NCI-H2227 treated with DMSO at 0.1 percent for 48 hours (cell line): ENCODE data around the gene HSD17B4.
"Not testable (repeated sequence)": the region's sequence is repeated elsewhere in the genome, so short reads cannot be mapped to it uniquely, and the experiment has no call there.

Experiments used
- DNase-seq: peaks from one replicate; lab custom pipeline; 2025; lab: John Stamatoyannopoulos, UW

HSD17B4 gene

GRCh38 chr5:119483155-119483554 lies 30.9 kb downstream of the HSD17B4 start:
- DNase-seq, result no peak

- no peak for DNase-seq
Measured at GRCh38 chr5:119484884-119485283, 32.6 kb downstream of the HSD17B4 start.

GRCh38 chr5:119501671-119502179 lies 49.4 kb downstream of the HSD17B4 start:
- DNase-seq, result no peak

- not testable (repeated sequence) for DNase-seq
Measured at GRCh38 chr5:119503939-119504338, 51.6 kb downstream of the HSD17B4 start.

GRCh38 chr5:119512277-119512676 lies 60.0 kb downstream of the HSD17B4 start:
- no peak for DNase-seq

- DNase-seq, result no peak
Measured at GRCh38 chr5:119515192-119515591, 62.9 kb downstream of the HSD17B4 start.

GRCh38 chr5:119517115-119517514 lies 64.8 kb downstream of the HSD17B4 start:
- DNase-seq, result not testable (repeated sequence)

- no peak for DNase-seq
Measured at GRCh38 chr5:119521232-119521631, 68.9 kb downstream of the HSD17B4 start.

GRCh38 chr5:119522841-119523240 lies 70.5 kb downstream of the HSD17B4 start:
- DNase-seq, result no peak

GRCh38 chr5:119524485-119524884 lies 72.2 kb downstream of the HSD17B4 start:
- DNase-seq, result no peak

- DNase-seq, result no peak
Measured at GRCh38 chr5:119527351-119527750, 75.1 kb downstream of the HSD17B4 start.

GRCh38 chr5:119529811-119530210 lies 77.5 kb downstream of the HSD17B4 start:
- DNase-seq, result no peak

GRCh38 chr5:119532637-119533036 lies 80.3 kb downstream of the HSD17B4 start:
- DNase-seq, result no peak

- DNase-seq, result no peak
Measured at GRCh38 chr5:119537704-119538103, 85.4 kb downstream of the HSD17B4 start.

GRCh38 chr5:119541716-119542115 lies 89.4 kb downstream of the HSD17B4 start:
- DNase-seq, result no peak

- DNase-seq, result no peak
Measured at GRCh38 chr5:119551819-119552218, 99.5 kb downstream of the HSD17B4 start.

- DNase-seq, result no peak
Measured at GRCh38 chr5:119554597-119554996, 102.3 kb downstream of the HSD17B4 start.

- DNase-seq, result no peak
Measured at GRCh38 chr5:119570910-119571309, 118.6 kb downstream of the HSD17B4 start.

GRCh38 chr5:119578937-119579336 lies 126.6 kb downstream of the HSD17B4 start:
- DNase-seq, result no peak

GRCh38 chr5:119582987-119583386 lies 130.7 kb downstream of the HSD17B4 start:
- DNase-seq, result no peak

- DNase-seq, result no peak
Measured at GRCh38 chr5:119583684-119584083, 131.4 kb downstream of the HSD17B4 start.
